ENCODE measurements around the gene HSPB1.

The HSPB1 gene

DNA sequence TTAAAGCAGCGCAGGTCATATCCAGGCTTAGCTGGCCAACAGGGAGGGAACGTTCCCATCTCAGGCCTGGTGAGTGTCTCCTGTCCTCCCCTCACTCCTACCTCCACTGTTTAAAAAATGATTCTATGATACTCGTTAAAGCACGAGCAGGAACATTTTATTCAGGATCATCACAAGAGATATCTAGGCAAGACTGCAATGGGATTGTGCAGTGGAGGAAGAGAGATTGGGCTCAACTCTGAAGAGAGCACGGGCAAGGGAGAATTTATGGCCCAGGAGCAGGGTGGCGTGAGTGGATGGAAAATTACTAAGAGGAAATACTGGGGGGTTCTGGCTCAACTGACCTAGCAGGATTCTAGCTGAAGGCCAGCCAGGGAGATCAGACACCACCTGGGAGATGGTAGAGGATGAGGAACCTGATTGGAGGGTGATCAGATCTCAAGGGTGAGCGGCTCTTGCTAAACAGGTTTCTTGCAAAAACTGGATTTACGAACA is 9.0 kb upstream of the HSPB1 start:
- Histone ChIP-seq H3F3A (ENCODE audit: low read depth) (no peaks in the 10 kb centered on the region), H3K4me2 (ENCODE audit: low read depth, low read length, poor library complexity, severe bottlenecking) (no peak overlapping the region), H3K4me3 (ENCODE audit: low read length, poor library complexity, severe bottlenecking) (no peak overlapping the region), H3K36me3 (ENCODE audit: insufficient read depth, low read length) (no peaks in the 10 kb centered on the region), H3K9ac (ENCODE audit: low read depth, low read length, poor library complexity, severe bottlenecking) (no peak overlapping the region), H3K9me2 (replicated peaks; ENCODE audit: low read depth, low read length) (no peaks in the 10 kb centered on the region), H4K20me1 (ENCODE audit: insufficient read depth, low read length, poor library complexity, severe bottlenecking) (no peaks in the 10 kb centered on the region), H2AFZ (ENCODE audit: low read length) (no peak overlapping the region), H3K9me3 (ENCODE audit: insufficient read depth, low read depth, low read length) (no peaks in the 10 kb centered on the region), H3K27me3 (ENCODE audit: insufficient read depth, low read length, poor library complexity, severe bottlenecking) (no peaks in the 10 kb centered on the region), H3K4me1 (ENCODE audit: insufficient read depth, low read length, poor library complexity, severe bottlenecking) (peaks cover 5% of the 10 kb centered on the region), H3K79me2 (ENCODE audit: insufficient read depth, low read length) (no peaks in the 10 kb centered on the region)
- TF ChIP-seq, protein P1, sequence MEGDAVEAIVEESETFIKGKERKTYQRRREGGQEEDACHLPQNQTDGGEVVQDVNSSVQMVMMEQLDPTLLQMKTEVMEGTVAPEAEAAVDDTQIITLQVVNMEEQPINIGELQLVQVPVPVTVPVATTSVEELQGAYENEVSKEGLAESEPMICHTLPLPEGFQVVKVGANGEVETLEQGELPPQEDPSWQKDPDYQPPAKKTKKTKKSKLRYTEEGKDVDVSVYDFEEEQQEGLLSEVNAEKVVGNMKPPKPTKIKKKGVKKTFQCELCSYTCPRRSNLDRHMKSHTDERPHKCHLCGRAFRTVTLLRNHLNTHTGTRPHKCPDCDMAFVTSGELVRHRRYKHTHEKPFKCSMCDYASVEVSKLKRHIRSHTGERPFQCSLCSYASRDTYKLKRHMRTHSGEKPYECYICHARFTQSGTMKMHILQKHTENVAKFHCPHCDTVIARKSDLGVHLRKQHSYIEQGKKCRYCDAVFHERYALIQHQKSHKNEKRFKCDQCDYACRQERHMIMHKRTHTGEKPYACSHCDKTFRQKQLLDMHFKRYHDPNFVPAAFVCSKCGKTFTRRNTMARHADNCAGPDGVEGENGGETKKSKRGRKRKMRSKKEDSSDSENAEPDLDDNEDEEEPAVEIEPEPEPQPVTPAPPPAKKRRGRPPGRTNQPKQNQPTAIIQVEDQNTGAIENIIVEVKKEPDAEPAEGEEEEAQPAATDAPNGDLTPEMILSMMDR (conservative IDR thresholded peaks at IDR 0.05; ENCODE audit: low read length) = no peak
- TF ChIP-seq EZH2phosphoT487 (IDR thresholded peaks at IDR 0.05; ENCODE audit: borderline replicate concordance) = no peak

DNA sequence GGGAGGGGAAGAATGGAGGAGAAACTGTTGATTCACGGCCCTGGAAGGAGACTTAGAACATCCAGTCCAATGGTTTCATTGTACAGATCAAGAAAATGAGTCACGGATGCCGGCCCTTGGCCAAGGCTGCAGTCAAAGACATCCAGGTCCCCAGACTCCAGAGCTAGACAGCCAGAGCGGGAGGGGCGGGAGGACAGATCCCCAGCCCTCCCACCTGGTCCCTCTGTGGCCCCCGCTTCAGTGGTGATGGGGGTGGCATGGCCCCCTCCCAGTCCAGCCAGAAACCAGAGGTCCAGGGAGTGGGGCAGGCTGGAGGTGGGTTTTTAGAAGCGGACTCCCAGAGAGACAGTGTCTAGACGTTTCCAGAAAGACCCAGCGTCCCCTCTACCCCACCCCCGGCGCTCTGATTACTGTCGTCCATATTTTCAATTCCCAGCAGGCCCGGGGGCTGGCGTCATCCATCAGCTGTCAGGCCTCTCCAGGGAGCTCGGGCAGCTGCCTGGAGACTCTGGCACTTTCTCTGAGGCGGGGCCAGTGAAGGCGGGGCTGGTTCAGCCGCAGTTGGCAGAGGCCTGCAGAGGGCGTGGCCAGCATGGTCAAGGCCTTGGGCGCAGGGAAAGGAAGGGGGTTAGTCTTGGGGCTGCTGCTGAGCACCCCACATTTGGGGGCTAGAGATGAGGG is 8.0 kb upstream of the HSPB1 start:
- Histone ChIP-seq H3K9ac (ENCODE audit: low read depth, low read length, poor library complexity, severe bottlenecking) (no peak overlapping the region), H3K27me3 (ENCODE audit: insufficient read depth, low read length, poor library complexity, severe bottlenecking) (no peaks in the 10 kb centered on the region), H3K9me3 (ENCODE audit: insufficient read depth, low read depth, low read length) (no peaks in the 10 kb centered on the region), H3K79me2 (ENCODE audit: insufficient read depth, low read length) (no peaks in the 10 kb centered on the region), H4K20me1 (ENCODE audit: insufficient read depth, low read length, poor library complexity, severe bottlenecking) (no peaks in the 10 kb centered on the region), H3F3A (ENCODE audit: low read depth) (no peaks in the 10 kb centered on the region), H3K36me3 (ENCODE audit: insufficient read depth, low read length) (no peaks in the 10 kb centered on the region), H2AFZ (ENCODE audit: low read length) (no peak overlapping the region), H3K4me3 (ENCODE audit: low read length, poor library complexity, severe bottlenecking) (no peak overlapping the region), H3K4me1 (ENCODE audit: insufficient read depth, low read length, poor library complexity, severe bottlenecking) (peaks cover 5% of the 10 kb centered on the region), H3K9me2 (replicated peaks; ENCODE audit: low read depth, low read length) (no peaks in the 10 kb centered on the region), H3K4me2 (ENCODE audit: low read depth, low read length, poor library complexity, severe bottlenecking) (no peak overlapping the region)
- no peak for TF ChIP-seq EZH2phosphoT487 (IDR thresholded peaks at IDR 0.05; ENCODE audit: borderline replicate concordance)
- TF ChIP-seq, protein P1 (conservative IDR thresholded peaks at IDR 0.05; ENCODE audit: low read length) = no peak

DNA sequence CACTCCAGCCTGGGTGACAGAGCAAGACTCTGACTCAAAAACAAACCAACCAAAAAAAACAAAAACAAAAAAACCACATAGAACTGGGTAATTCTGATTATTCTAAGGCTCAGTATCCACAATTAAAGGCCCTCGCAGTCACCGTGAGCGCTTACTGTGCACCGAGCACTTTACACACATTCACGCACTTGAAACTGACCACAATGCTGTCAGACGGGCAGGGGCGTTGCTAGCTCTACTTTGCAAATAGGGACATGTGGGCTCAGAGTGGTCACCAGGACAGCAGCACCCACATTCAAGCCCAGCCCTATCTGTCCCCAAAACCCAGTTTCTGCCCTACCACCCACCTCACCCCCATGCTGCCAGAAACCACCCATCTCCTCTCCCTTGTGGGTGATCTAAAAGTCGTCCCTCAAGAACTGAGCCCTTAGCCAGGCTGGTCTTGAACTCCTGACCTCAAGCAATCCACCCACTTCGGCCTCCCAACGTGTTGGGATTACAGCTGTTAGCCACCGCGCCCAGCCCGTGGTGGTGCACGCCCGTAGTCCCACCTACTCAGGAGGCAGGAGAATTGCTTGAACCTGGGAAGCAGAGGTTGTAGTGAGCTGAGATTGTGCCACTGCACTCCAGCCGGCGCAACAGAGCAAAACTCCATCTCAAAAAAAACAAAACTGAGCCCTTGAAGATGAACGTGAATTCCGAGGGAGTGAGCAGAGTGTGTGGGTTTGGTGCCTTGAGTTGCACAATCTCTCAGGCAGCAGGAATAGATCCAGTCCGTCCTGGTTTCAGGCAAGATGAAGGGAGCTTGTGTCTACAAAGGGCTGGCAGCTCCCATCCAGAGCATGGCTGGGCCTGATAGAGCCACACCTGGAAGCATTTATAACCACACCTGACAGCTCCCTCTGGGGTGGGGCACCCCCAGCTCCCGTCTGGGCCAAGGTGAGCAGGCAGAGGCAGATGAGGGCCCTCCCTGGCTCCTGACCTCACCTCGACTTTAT is 5.4 kb upstream of the HSPB1 start:
- Histone ChIP-seq H3K9ac (ENCODE audit: low read depth, low read length, poor library complexity, severe bottlenecking) (no peak overlapping the region), H3F3A (ENCODE audit: low read depth) (no peaks in the 10 kb centered on the region), H3K79me2 (ENCODE audit: insufficient read depth, low read length) (no peaks in the 10 kb centered on the region), H3K36me3 (ENCODE audit: insufficient read depth, low read length) (no peaks in the 10 kb centered on the region), H3K4me1 (ENCODE audit: insufficient read depth, low read length, poor library complexity, severe bottlenecking) (peaks cover 4% of the 10 kb centered on the region), H3K9me2 (replicated peaks; ENCODE audit: low read depth, low read length) (no peaks in the 10 kb centered on the region), H3K27me3 (ENCODE audit: insufficient read depth, low read length, poor library complexity, severe bottlenecking) (no peaks in the 10 kb centered on the region), H3K4me3 (ENCODE audit: low read length, poor library complexity, severe bottlenecking) (no peak overlapping the region), H2AFZ (ENCODE audit: low read length) (no peak overlapping the region), H3K9me3 (ENCODE audit: insufficient read depth, low read depth, low read length) (no peaks in the 10 kb centered on the region), H3K4me2 (ENCODE audit: low read depth, low read length, poor library complexity, severe bottlenecking) (no peak overlapping the region), H4K20me1 (ENCODE audit: insufficient read depth, low read length, poor library complexity, severe bottlenecking) (no peaks in the 10 kb centered on the region)
- no peak for TF ChIP-seq EZH2phosphoT487 (IDR thresholded peaks at IDR 0.05; ENCODE audit: borderline replicate concordance)
- TF ChIP-seq, protein P1 (conservative IDR thresholded peaks at IDR 0.05; ENCODE audit: low read length) = no peak

All from Loucy (cell line).